ENCODE results near the gene MBL2. TPM values are rescaled to one million over a fixed set of nuclear protein-coding genes. Genes with fewer than 3 reads are reported as not detected.

The MBL2 gene
- not detected in 2 replicates for total RNA-seq (2014; rRNA removed; shearing (Covaris generic))

- no peak for DNase-seq (ENCODE audit: low read depth)
Observed at GRCh38 chr10:52772623-52773022, at the start of gene MBL2. MBL2 (minus strand) TSS chr10:52772784; CDS start chr10:52771635, 1,149 bp downstream.

DNA sequence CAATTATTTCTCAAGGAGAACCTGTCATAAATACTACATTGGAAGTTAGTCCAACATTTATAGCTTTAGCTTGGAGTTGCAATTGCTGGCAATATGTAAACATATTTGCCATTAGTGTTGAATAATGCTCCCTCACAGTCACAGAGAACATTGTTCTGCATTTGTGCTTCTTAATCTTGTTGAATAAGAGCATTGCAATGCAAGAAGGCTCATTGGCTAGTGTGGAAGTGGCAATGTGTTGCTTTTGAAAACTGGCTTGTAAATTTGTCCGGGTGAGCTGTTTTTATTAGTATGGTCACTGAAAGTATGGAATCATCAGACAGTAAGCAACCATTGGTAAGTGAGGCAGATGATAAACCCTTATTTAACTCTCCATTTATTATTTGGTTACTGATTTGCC, 47.7 kb upstream of the MBL2 start:
- no peak for DNase-seq (ENCODE audit: low read depth)

DNA sequence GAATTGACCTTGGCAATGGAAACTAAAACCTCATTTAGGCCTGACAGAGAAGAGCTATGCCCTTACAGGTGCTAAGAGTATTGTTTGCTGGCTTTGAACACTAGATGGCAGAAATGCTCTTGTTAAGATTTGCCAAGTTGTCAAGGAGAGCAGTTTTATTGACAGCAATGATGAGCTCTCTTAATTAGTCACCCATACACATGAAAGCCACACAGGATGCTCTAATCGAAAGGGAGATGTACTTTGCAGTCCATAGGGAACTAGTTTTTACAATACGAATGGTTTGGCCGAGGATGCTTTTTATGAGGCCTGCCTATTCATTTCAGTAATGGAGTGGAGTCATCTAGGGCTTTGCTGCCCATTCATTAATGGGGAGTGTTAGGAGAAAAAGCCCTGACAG, 45.4 kb upstream of the MBL2 start:
- DNase-seq (ENCODE audit: low read depth): peak; percentile 28

GRCh38 chr10:52814506-52814905, 41.9 kb upstream of the MBL2 start:
- no peak for DNase-seq (ENCODE audit: low read depth)

DNA sequence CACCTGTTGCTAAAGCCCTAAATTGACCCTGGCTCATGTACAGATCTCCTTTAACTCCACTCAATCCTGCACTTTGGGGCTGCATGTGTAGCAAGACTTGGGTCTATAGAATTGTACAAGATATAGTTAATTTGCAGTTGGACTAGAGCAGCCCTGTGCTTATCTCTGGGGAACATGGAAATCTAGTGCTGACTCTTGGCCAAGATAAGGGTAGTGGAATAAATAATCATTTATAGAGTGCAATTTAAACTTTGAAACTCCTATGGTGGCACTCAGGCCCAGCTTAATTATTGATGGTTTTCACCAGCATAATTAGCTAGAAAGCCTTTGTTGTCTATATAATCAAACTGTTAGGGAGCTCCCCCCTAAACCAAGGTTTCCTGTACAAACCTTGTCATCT, 39.2 kb upstream of the MBL2 start:
- no peak for DNase-seq (ENCODE audit: low read depth)

DNA sequence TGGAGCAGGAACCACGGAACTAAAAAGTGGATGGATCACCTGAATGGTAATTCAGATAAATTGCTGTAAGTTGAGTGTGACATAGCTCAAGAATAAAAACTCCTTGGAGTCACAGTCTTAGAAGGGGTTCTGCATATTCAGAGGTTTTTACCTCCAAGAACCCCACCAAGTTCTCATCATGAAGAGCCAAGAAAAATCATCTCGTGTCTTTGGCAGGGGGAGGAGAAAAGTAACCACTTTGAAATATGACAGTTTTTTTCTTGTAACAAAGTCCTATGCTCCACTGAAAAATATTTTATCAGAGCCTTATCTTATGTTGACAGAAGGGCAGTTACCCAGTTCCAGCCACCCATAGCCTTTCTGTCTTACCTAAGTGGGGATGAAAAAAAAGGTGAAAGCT, 38.2 kb upstream of the MBL2 start:
- DNase-seq (ENCODE audit: low read depth): no peak

GRCh38 chr10:52807803-52808202, 35.2 kb upstream of the MBL2 start:
- DNase-seq (ENCODE audit: low read depth): no peak

DNA sequence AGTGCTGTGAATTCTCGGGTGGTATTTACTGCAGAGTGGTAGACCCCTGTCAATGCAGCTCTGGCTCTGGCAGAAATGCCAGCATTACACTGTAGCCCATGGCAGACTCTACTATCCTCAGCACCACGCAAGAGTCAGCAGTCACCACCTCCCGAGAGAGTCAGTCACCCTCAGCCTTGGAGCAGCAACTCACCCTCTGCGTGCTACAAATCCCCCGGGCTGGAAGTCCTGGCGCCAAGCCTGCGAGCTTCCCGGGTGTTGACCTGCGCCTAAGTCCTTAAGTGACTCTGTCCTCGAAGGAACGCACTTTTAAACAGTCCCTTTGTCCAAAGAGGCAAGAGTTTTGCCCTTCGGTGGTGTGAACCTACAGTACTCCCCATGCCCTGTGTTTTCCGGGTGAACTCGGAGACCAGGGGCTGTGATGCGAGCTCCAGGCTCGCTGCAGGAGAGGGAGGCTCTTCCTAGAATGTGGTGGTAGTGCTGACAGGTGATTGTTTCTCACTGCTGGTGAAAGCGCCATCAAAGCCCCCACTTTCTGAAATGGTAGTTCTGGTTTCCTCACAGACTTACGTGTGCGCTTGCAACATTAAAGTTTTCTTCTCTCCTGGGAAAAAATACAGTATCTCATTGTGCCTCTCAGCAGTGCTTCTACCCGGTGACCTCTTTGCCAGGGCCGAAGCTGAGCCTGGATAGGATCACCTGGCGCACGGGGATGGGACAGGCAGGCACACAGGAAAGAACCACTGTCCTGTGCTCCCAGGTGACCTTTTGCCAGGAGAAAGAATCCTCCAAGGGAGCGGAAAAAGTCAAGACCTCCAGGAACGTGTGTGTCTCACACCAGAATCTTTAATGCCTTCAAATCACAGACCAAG, 33.1 kb upstream of the MBL2 start:
- no peak for DNase-seq (ENCODE audit: low read depth)

- DNase-seq (ENCODE audit: low read depth): peak; percentile 3
Observed at GRCh38 chr10:52801947-52802346, 29.4 kb upstream of the MBL2 start.

GRCh38 chr10:52786098-52786497, 13.5 kb upstream of the MBL2 start:
- DNase-seq (ENCODE audit: low read depth): no peak

GRCh38 chr10:52785418-52785817, 12.8 kb upstream of the MBL2 start:
- DNase-seq (ENCODE audit: low read depth): no peak

DNA sequence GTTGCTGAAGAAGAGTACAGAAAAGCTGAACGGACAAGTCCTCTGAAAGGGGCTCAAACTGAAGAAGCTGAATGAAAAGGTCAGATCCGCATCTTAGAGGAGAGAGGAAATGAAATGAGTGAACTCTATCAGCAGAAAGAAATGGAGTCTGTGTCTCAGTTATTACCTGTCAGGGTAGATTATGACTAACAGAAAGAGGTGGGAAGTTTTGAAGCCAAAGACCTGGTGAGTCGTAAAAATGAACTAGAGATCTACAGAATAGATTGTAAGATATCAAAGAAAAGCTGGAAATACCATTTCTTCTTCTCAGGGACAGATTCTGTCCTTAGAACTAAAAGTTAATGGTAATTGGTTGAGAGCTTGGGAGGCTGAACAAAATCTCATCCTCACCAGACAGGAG, 11.1 kb upstream of the MBL2 start:
- no peak for DNase-seq (ENCODE audit: low read depth)

- no peak for DNase-seq (ENCODE audit: low read depth)
Observed at GRCh38 chr10:52782554-52782953, 10.0 kb upstream of the MBL2 start.

- no peak for DNase-seq (ENCODE audit: low read depth)
Observed at GRCh38 chr10:52780391-52781155, 8.0 kb upstream of the MBL2 start.

GRCh38 chr10:52779541-52780390, 7.2 kb upstream of the MBL2 start:
- DNase-seq (ENCODE audit: low read depth): peak; percentile 45

GRCh38 chr10:52778511-52779392, 6.2 kb upstream of the MBL2 start:
- no peak for DNase-seq (ENCODE audit: low read depth)

DNA sequence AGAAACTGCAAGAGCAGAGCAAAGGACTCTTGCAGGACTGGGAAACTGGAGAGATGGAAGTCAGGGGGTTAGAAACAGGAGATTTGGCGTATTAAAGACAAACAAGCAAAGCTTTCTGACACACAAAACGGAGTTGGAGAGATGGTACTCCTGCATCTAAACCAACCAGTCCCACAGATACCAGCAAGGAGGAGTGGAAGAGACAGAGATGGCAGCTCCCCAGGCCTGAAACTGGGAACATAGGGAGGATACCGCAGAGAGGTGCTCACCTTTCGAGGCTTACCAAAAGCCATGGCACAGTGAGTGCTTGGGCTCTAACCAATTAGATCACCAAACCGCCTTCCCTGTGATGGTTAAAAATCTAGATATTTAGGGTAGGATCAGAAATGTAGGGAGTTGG, 4.8 kb upstream of the MBL2 start:
- DNase-seq (ENCODE audit: low read depth): no peak

DNA sequence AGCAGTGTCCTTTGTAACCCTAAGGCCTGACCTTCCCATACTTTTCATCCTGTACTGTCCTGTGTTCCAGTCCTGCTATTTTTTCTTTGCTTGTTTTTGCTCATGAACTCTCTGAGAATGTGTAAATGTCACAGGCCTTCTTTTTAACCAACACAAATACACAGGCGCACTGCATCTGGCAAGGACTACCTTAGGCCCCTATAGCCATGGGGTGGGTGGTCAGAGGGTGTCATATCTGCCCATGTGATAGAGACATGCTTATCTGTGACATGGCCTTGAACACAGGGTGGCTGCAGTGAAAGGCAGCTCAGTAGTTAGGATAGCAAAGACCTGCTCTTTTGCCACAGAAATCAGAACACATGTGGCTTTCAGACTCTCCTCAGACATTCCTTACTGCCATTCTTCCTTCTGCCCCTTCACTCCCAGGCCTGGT, 3.9 kb upstream of the MBL2 start:
- DNase-seq (ENCODE audit: low read depth): no peak

GRCh38 chr10:52775132-52775647, 2.6 kb upstream of the MBL2 start:
- DNase-seq (ENCODE audit: low read depth): no peak

DNA sequence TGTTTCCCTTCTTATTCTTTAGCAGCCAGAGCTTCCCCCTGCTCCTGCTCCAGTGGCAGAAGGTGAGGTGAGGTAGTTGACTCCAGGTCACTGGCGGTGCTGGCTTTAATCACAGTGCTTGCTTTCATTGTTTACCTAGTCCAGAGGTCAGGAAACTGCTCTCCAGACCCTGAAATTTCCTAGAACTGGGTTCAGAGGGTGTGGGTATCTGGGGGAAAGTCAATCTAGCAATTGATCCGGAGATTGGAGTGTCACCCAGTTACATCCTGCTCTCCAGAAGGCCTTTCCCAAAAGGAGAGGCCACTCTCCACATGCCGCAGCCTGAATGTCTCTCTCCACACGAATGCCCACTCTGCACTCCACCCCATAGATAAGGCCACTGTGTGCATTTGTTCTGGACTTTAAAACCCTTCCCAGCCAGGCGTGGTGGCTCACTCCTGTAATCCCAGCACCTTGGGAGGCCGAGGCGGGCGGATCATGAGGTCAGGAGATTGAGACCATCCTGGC, 2.1 kb upstream of the MBL2 start:
- no peak for DNase-seq (ENCODE audit: low read depth)

DNA sequence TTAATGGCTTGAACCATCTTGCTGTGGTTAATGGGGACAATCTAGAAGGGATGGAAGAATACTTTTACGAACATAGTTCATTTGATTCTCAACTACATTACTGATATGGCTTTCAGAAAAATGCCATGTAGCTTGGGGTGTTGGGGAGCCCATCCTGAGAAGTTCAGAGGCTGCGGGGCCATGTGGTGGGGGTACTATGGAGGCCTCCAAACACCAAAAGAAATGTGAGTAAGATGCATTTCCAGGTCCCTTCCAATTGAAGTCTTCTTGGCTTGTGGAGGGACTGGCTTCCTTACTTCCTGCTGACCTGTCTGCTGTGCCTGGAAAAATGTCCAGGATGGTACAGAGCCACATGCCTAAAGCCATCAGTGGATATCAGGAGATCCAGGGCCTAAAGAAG, 1.6 kb upstream of the MBL2 start:
- DNase-seq (ENCODE audit: low read depth): no peak
